Peyer's patch (tissue), 4 donors: ENCODE results near the gene ITGA7.
A peak's percentile ranks its signal among the peaks of the same experiment; 100 is the strongest.

Experiments used
- POLR2A ChIP-seq, 2 donors: fragments of 450-650 bp; IDR thresholded peaks; one replicate each; pipeline ENCODE4 v1.5.1; 2017; ENCODE audit warnings: antibody characterized with exemption in 2 of 2, mild to moderate bottlenecking in 2 of 2, moderate library complexity in 2 of 2
- TF ChIP-seq, protein P1 (sequence below), 6 experiments: fragments of 450-650 bp in 4 of 6; fragments of 200-600 bp in 2 of 6; sonication (generic) in 1 of 6; IDR thresholded peaks; one replicate each; pipeline ENCODE4 v1.5.1; 2017 to 2019; ENCODE audit warnings: antibody characterized with exemption in 6 of 6, mild to moderate bottlenecking in 3 of 6, moderate library complexity in 1 of 6

DNA sequence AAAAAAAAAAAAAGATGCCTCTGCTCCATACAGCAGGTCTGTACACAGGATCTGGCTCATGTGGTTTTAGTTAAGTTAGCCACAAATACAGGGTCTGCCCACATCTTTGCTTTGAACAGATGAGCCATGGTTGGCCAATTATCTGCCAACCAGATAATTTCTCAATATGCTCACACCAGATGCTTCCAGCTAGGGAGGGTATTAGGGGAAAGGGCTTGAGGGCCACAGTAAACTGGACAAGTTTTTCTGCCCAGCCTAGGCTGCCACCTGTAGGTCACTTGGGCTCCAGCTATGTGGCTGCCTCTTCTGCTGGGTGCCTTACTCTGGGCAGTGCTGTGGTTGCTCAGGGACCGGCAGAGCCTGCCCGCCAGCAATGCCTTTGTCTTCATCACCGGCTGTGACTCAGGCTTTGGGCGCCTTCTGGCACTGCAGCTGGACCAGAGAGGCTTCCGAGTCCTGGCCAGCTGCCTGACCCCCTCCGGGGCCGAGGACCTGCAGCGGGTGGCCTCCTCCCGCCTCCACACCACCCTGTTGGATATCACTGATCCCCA is 13.3 kb upstream of the ITGA7 start:
- TF ChIP-seq, protein P1, sequence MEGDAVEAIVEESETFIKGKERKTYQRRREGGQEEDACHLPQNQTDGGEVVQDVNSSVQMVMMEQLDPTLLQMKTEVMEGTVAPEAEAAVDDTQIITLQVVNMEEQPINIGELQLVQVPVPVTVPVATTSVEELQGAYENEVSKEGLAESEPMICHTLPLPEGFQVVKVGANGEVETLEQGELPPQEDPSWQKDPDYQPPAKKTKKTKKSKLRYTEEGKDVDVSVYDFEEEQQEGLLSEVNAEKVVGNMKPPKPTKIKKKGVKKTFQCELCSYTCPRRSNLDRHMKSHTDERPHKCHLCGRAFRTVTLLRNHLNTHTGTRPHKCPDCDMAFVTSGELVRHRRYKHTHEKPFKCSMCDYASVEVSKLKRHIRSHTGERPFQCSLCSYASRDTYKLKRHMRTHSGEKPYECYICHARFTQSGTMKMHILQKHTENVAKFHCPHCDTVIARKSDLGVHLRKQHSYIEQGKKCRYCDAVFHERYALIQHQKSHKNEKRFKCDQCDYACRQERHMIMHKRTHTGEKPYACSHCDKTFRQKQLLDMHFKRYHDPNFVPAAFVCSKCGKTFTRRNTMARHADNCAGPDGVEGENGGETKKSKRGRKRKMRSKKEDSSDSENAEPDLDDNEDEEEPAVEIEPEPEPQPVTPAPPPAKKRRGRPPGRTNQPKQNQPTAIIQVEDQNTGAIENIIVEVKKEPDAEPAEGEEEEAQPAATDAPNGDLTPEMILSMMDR (IDR thresholded peaks at IDR 0.05): peak in 4 of 6 experiments; percentile 32 to 78 (median 68)
- TF ChIP-seq POLR2A (IDR thresholded peaks at IDR 0.05): no peak
